Retinal pigment epithelial cell (primary cell): ENCODE data around the gene CCDC57.
"Not testable (repeated sequence)": the region's sequence is repeated elsewhere in the genome, so short reads cannot be mapped to it uniquely, and the experiment has no call there.

Source experiments
- DNase-seq: peaks from one replicate; pipeline ENCODE4 v3.0.0-alpha.2; 2010; ENCODE audit warnings: low read depth
- H3K4me3 ChIP-seq: 2 replicates; pipeline ENCODE4 v1.5.1; 2011; ENCODE audit warnings: mild to moderate bottlenecking, low read length, control low read depth, moderate library complexity
- CTCF ChIP-seq: conservative IDR thresholded peaks from 2 replicates; pipeline ENCODE4 v1.5.1; 2011; ENCODE audit warnings: low read depth, low read length, control low read depth, inconsistent platforms

The CCDC57 gene

GRCh38 chr17:82217120-82217529, 4.5 kb upstream of the CCDC57 start:
- DNase-seq = no peak
- H3K4me3 ChIP-seq = no peak overlapping the region

GRCh38 chr17:82216301-82217119, 3.9 kb upstream of the CCDC57 start:
- no peak overlapping the region for H3K4me3 ChIP-seq
- no peak for TF ChIP-seq CTCF
- DNase-seq = no peak

More at GRCh38 chr17:82217120-82217529, 4.5 kb upstream of the CCDC57 start:
- no peak for TF ChIP-seq CTCF

GRCh38 chr17:82215972-82216300, 3.3 kb upstream of the CCDC57 start:
- no peak overlapping the region for H3K4me3 ChIP-seq
- no peak for DNase-seq
- no peak for TF ChIP-seq CTCF

- H3K4me3 ChIP-seq = no peak overlapping the region
- DNase-seq = no peak
- no peak for TF ChIP-seq CTCF
Measured at GRCh38 chr17:82215095-82215971, 2.7 kb upstream of the CCDC57 start.

- DNase-seq = no peak
- H3K4me3 ChIP-seq = no peak overlapping the region
- TF ChIP-seq CTCF = no peak
Measured at GRCh38 chr17:82214012-82214628, 1.5 kb upstream of the CCDC57 start.

- TF ChIP-seq CTCF = no peak
- no peak for DNase-seq
- peak overlapping the region; percentile 61 for H3K4me3 ChIP-seq
Measured at GRCh38 chr17:82213251-82214011, 789 bp upstream of the CCDC57 start.

- H3K4me3 ChIP-seq, DNase-seq: not testable (repeated sequence)
Measured at GRCh38 chr17:82210655-82211054, 2.0 kb downstream of the CCDC57 start.
